CD4-positive, alpha-beta memory T cell (primary cell): ENCODE results near the gene CCDC9B. TPM values are rescaled to one million over a fixed set of nuclear protein-coding genes. Genes with fewer than 3 reads are reported as not detected.
A peak's percentile ranks its signal among the peaks of the same experiment; 100 is the strongest.

Experiments used
- CTCF ChIA-PET: fragments of 350-600 bp; sonication (Branson Sonifier 250); formaldehyde crosslinking; loops from one replicate; lab custom pipeline; 2021; ENCODE audit warnings: inconsistent platforms; ENCODE audit not compliant: partially characterized antibody; lab: Charles Lee
- POLR2A ChIA-PET: fragments of 350-600 bp; sonication (Branson Sonifier 250); formaldehyde crosslinking; loops from one replicate; lab custom pipeline; 2021; ENCODE audit not compliant: partially characterized antibody; lab: Charles Lee
- DNase-seq, 5 donors: peaks; one replicate each; pipeline versions ENCODE4 v3.0.0 to v3.0.0-alpha.2; 2020 to 2022; ENCODE audit warnings: mixed read lengths in 1 of 5
- H3K27ac ChIP-seq: one replicate; pipeline ENCODE4 v1.7.0; 2013; ENCODE audit warnings: low read depth, low read length
- H3K27me3 ChIP-seq: 2 replicates; pipeline ENCODE4 v1.7.0; 2013; ENCODE audit warnings: mild to moderate bottlenecking, low read length, moderate library complexity; ENCODE audit not compliant: insufficient read depth
- H3K36me3 ChIP-seq: 2 replicates; pipeline ENCODE4 v1.7.0; 2013; ENCODE audit warnings: mild to moderate bottlenecking, low read length, moderate library complexity; ENCODE audit not compliant: insufficient read depth
- H3K4me1 ChIP-seq: 2 replicates; pipeline ENCODE4 v1.7.0; 2013; ENCODE audit warnings: mild to moderate bottlenecking, low read length, moderate library complexity; ENCODE audit not compliant: insufficient read depth
- H3K4me3 ChIP-seq, 2 donors: one replicate each; pipeline ENCODE4 v1.7.0; 2013; ENCODE audit warnings: low read length in 2 of 2, mild to moderate bottlenecking in 1 of 2
- H3K9me3 ChIP-seq, 2 donors: one replicate each; pipeline ENCODE4 v1.7.0; 2013; ENCODE audit warnings: low read length in 2 of 2, control low read depth in 1 of 2; ENCODE audit not compliant: control insufficient read depth in 1 of 2
- H3K27ac Mint-ChIP-seq, 7 donors: one replicate each; pipeline ENCODE4 v1.8.0; 2020 to 2021; ENCODE audit warnings: mixed read lengths in 7 of 7, mild to moderate bottlenecking in 6 of 7, inconsistent platforms in 3 of 7, moderate library complexity in 3 of 7
- H3K27me3 Mint-ChIP-seq, 2 donors: one replicate each; pipeline ENCODE4 v1.8.0; 2020 to 2021; ENCODE audit warnings: mixed read lengths in 2 of 2
- H3K36me3 Mint-ChIP-seq, 2 donors: one replicate each; pipeline ENCODE4 v1.8.0; 2020 to 2021; ENCODE audit warnings: mixed read lengths in 2 of 2, inconsistent platforms in 1 of 2, mild to moderate bottlenecking in 1 of 2
- H3K4me1 Mint-ChIP-seq, 4 donors: one replicate each; pipeline ENCODE4 v1.8.0; 2020 to 2021; ENCODE audit warnings: mixed read lengths in 4 of 4, mild to moderate bottlenecking in 1 of 4
- H3K4me3 Mint-ChIP-seq, 8 donors: one replicate each; pipeline ENCODE4 v1.8.0; 2020 to 2021; ENCODE audit warnings: mixed read lengths in 8 of 8, mild to moderate bottlenecking in 7 of 8, moderate library complexity in 6 of 8, inconsistent platforms in 3 of 8
- H3K9me3 Mint-ChIP-seq, 8 donors: one replicate each; pipeline ENCODE4 v1.8.0; 2020 to 2021; ENCODE audit warnings: mixed read lengths in 8 of 8, mild to moderate bottlenecking in 5 of 8, inconsistent platforms in 3 of 8, moderate library complexity in 1 of 8
- intact Hi-C: fragments of 100-400 bp; cut with micrococcal nuclease; formaldehyde crosslinking; loops from one replicate; pipeline ENCODE4 v1.15.1; 2023
- polyA plus RNA-seq, 2 donors: library from polyadenylated mRNA; unstranded; fragments of 300-500 nt; fragmentation: Illumina TruSeq; gene quantifications; one replicate each; pipeline ENCODE4 v1.2.3, GENCODE V29; 2021
- total RNA-seq, 2 experiments: library from RNA; stranded (reverse); gene quantifications; one replicate each; pipeline ENCODE4 v1.2.3, GENCODE V29; 2021

CCDC9B gene
- total and polyA plus RNA-seq, 4 experiments from 2014 or later, result 0.53 to 5.1 (median 2.6) TPM; not detected in 1

DNA sequence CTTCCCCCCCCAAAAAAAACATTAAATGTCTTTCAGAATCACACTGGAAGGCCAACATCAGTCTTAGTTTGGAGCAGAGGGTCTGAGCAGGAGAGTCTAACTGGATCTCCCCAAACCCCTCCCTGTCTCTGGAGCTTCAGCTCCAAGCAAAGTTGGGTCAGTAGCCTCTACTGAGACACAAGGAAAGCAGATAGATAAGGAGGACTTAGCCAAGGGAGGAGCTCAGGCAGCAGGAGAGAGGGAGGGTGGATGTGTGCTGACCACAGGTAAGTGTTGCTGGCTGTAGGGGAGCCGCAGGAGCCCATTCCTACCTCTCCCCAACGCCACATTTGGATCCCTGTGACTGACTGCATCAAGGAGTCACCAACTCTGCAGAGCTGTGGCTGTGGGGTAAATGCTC is 40.0 kb downstream of the CCDC9B start:
- DNase-seq, result no peak
- H3K4me1 ChIP-seq, result peaks cover 17% of the 10 kb centered on the region
- H3K36me3 ChIP-seq, result peaks cover 65% of the 10 kb centered on the region
- CTCF ChIA-PET, result interaction anchor here (3.4 to 23.8 kb wide), 3 partner anchors 9 to 34 kb away, joined by 20 to 634 read pairs (median 427); partner anchors contain the start of genes CCDC9B and PLCB2
- POLR2A ChIA-PET, result interaction anchor here (0.6 kb wide), 1 partner anchor 37 kb away, joined by 3 read pairs; no protein-coding TSS in a partner anchor
- no peaks in the 10 kb centered on the region for H3K27me3 ChIP-seq
- peaks cover 0 to 3% (median 0%) of the 10 kb centered on the region in 8 donors for H3K9me3 Mint-ChIP-seq
- no peak overlapping the region for H3K27ac ChIP-seq
- no peak overlapping the region for H3K4me3 ChIP-seq
- H3K9me3 ChIP-seq, result no peaks in the 10 kb centered on the region
- intact Hi-C loops, result no loop called here
- H3K4me3 Mint-ChIP-seq, result no peak overlapping the region
- H3K27me3 Mint-ChIP-seq, result no peaks in the 10 kb centered on the region
- H3K36me3 Mint-ChIP-seq, result peaks cover 41 to 77% of the 10 kb centered on the region in 2 donors
- no peak overlapping the region for H3K27ac Mint-ChIP-seq
- H3K4me1 Mint-ChIP-seq, result peaks cover 12 to 25% (median 17%) of the 10 kb centered on the region in 4 donors

DNA sequence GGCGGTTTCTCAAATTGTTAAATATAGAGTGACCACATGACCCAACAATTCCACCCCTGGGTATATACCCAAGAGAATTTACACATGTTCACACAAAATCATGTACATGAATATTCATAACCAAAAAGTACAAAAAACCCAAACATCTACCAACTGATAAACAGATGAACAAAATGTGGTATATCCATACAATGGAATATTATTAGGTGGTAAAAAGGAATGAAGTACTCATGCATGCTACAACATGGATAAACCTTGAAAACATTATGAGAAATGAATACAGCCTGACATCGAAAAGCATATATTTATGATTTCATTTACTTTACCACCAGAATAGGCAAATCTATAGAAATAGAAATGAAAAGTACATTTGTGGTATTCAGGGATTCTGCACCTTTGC is 40.4 kb downstream of the CCDC9B start:
- Mint-ChIP-seq H3K9me3 (peaks cover 0 to 3% (median 0%) of the 10 kb centered on the region in 8 donors), H3K36me3 (peaks cover 41 to 81% of the 10 kb centered on the region in 2 donors), H3K4me3 (no peak overlapping the region), H3K27me3 (no peaks in the 10 kb centered on the region), H3K4me1 (peaks cover 12 to 20% (median 16%) of the 10 kb centered on the region in 4 donors), H3K27ac (no peak overlapping the region)
- Histone ChIP-seq H3K36me3 (peaks cover 65% of the 10 kb centered on the region), H3K27me3 (no peaks in the 10 kb centered on the region), H3K4me1 (peaks cover 12% of the 10 kb centered on the region), H3K9me3 (no peaks in the 10 kb centered on the region), H3K27ac (no peak overlapping the region), H3K4me3 (no peak overlapping the region)
- CTCF ChIA-PET, result interaction anchor here (3.4 to 23.8 kb wide), 3 partner anchors 9 to 35 kb away, joined by 20 to 634 read pairs (median 427); partner anchors contain the start of genes CCDC9B and PLCB2
- POLR2A ChIA-PET, result no interaction called here
- intact Hi-C loops, result no loop called here
- DNase-seq, result no peak

DNA sequence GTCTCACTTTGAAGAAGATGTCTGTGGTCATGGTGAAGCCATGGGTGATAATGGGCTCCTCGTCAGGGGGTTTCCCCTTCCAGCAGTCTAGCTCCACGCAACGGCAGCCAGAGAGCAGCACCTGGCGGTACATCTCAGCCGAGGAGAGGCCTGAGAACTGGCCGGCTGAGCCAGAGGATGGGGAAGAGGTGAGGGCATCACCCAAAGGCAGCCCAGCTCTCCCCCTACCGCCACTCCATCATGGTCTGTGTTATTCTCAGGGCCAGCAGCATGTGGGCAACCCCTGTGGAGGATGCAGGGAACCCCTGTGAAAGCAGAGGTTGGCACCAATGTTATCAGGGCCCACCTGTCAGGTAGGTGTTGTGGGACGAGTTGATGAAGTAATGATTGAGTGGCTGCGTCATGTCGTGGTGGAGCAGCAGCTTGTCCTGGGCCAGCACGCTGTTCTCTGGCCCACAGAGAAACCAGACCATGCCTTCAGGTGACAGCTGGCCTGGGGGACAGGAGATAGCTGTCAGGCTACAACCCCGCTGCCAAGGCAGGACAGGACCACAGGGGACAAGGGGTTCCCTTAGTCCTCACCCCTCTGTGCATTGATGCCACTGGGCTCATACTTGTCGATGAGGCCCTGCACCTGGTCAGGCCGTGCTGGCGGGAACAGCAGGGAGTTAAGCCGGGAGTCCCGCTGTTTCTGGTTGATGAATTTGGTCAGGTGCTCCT is 42.4 kb downstream of the CCDC9B start:
- H3K9me3 ChIP-seq, result no peaks in the 10 kb centered on the region
- peaks cover 67% of the 10 kb centered on the region for H3K36me3 ChIP-seq
- H3K4me1 Mint-ChIP-seq, result peaks cover under 1 to 4% (median 3%) of the 10 kb centered on the region in 4 donors
- H3K9me3 Mint-ChIP-seq, result peaks cover 0 to 3% (median 0%) of the 10 kb centered on the region in 8 donors
- H3K4me3 Mint-ChIP-seq, result no peak overlapping the region
- DNase-seq, result no peak
- H3K27me3 Mint-ChIP-seq, result no peaks in the 10 kb centered on the region
- intact Hi-C loops, result no loop called here
- ChIA-PET CTCF (interaction anchor here (3.4 kb wide), 1 partner anchor 11 kb away, joined by 20 read pairs; the partner anchor contains the start of gene PLCB2), POLR2A (interaction anchor here (2.5 kb wide), 1 partner anchor 10 kb away, joined by 9 read pairs; the partner anchor contains the start of gene PLCB2)
- no peak overlapping the region for H3K4me3 ChIP-seq
- peak overlapping the region in 1 of 7 donors; percentile 57 for H3K27ac Mint-ChIP-seq
- no peak overlapping the region for H3K27ac ChIP-seq
- peaks cover 41 to 78% of the 10 kb centered on the region in 2 donors for H3K36me3 Mint-ChIP-seq
- H3K4me1 ChIP-seq, result no peaks in the 10 kb centered on the region
- H3K27me3 ChIP-seq, result no peaks in the 10 kb centered on the region

DNA sequence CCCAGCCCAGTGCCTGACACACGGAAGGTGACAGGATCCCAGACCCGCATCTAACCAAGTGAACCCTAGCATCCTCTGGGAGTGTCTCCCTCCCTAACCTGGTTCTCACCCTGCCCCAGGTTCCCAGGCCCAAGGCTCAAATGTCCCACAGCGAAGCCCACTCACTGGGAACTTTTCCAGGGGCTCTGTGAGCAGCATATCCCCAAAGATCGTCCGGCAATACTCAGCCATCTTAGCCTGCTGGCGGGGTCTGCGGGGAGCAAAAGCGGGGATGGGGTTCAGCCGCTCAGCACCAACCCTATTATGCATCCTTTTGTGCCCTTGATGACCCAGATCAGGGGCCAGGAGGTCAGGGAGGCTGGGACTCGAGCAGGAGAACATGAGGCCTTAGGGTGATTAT is 43.4 kb downstream of the CCDC9B start:
- Histone ChIP-seq H3K4me3 (no peak overlapping the region), H3K9me3 (no peaks in the 10 kb centered on the region), H3K27me3 (no peaks in the 10 kb centered on the region), H3K27ac (no peak overlapping the region), H3K4me1 (no peaks in the 10 kb centered on the region), H3K36me3 (peaks cover 67% of the 10 kb centered on the region)
- no peak for DNase-seq
- no peak overlapping the region for H3K4me3 Mint-ChIP-seq
- peaks cover 0 to 4% (median 3%) of the 10 kb centered on the region in 4 donors for H3K4me1 Mint-ChIP-seq
- intact Hi-C loops, result no loop called here
- CTCF ChIA-PET, result interaction anchor here (1.1 to 3.4 kb wide), 3 partner anchors 12 to 40 kb away, joined by 4 to 20 read pairs (median 6); partner anchors contain the start of gene PLCB2
- H3K36me3 Mint-ChIP-seq, result peaks cover 41 to 76% of the 10 kb centered on the region in 2 donors
- peak overlapping the region in 1 of 7 donors; percentile 51 for H3K27ac Mint-ChIP-seq
- POLR2A ChIA-PET, result interaction anchor here (1.2 to 2.5 kb wide), 2 partner anchors 10 to 11 kb away, joined by 4 to 9 read pairs; partner anchors contain the start of gene PLCB2
- no peaks in the 10 kb centered on the region for H3K27me3 Mint-ChIP-seq
- H3K9me3 Mint-ChIP-seq, result peaks cover 0 to 3% (median 0%) of the 10 kb centered on the region in 8 donors

DNA sequence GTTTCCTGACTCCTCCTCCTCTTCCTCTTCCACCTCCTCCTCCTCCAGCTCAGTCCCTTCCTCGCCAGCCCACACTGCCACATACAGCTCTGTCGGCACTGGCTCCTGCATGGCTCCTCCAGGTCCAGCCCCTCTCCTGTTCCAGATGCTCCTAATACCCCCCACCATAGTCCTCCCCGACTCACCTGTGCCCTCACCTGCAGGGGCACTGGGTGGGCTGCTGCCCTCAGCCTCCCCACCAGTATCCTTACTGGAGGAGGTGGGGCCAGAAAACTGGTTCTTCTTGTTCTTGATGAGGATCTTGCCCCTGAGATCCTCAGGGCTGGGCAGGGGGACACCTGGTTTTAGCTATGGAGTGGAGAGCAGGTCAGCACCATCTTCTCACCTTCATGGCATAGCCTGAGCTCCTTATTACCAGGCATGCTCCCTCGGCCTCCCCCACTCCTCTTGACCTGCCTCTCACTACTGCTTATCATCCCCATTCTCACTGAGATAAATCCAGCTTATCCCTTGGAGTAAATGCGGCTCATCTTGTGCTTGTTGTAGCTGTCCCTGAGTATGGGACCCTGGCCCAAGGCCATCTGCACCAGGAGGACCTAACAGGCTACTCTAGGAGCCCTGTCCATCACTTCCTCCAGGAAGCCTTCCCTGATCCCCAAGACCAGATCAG is 44.0 kb downstream of the CCDC9B start:
- intact Hi-C loops, result no loop called here
- no peak overlapping the region for H3K4me3 ChIP-seq
- peaks cover 0 to 4% (median 3%) of the 10 kb centered on the region in 4 donors for H3K4me1 Mint-ChIP-seq
- H3K36me3 ChIP-seq, result peaks cover 68% of the 10 kb centered on the region
- H3K9me3 Mint-ChIP-seq, result peaks cover 0 to 3% (median 0%) of the 10 kb centered on the region in 8 donors
- POLR2A ChIA-PET, result interaction anchor here (1.2 to 2.7 kb wide), 2 partner anchors 9 to 11 kb away, joined by 4 to 11 read pairs; partner anchors contain the start of gene PLCB2
- H3K27me3 ChIP-seq, result no peaks in the 10 kb centered on the region
- H3K27ac ChIP-seq, result no peak overlapping the region
- no peak overlapping the region for H3K4me3 Mint-ChIP-seq
- H3K9me3 ChIP-seq, result no peaks in the 10 kb centered on the region
- no peaks in the 10 kb centered on the region for H3K4me1 ChIP-seq
- H3K27ac Mint-ChIP-seq, result peak overlapping the region in 3 of 7 donors; percentile 7 to 70 (median 69)
- H3K27me3 Mint-ChIP-seq, result no peaks in the 10 kb centered on the region
- DNase-seq, result no peak
- H3K36me3 Mint-ChIP-seq, result peaks cover 39 to 76% of the 10 kb centered on the region in 2 donors
- CTCF ChIA-PET, result interaction anchor here (1.1 to 1.7 kb wide), 3 partner anchors 18 to 41 kb away, joined by 4 to 6 read pairs (median 4); no protein-coding TSS in a partner anchor

DNA sequence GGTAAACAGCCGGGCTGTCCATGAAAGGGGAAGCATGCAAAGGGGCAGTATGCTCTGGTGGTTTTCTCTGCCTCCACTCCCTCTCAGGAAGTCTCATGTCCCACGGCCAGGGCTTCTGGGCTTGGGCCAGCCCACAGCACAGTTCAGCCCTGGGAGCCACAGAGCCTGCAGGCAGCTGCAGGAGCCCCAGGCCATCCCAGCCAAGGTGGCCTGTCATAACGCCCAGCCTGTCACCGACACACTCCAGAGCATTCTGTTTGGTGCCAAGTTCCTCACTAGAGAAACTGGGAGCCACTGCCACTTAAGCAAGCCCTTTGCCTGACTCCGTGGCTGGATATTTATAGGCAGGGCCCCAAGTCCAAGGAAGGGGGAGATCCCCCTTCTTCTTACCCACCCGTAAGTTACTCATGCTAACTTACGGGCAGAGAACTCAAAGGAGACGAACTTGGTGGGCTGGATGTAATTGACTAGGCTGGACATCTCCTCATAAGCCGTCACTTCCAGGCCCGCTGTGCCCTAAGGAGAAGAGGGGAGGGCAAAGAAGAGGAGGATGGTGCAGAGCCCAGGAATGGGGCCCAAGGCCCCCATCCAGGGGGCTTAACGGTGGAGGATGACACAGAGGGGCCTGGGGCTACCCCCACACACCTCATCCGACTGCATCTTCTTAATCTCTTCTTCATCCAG is 44.7 kb downstream of the CCDC9B start:
- POLR2A ChIA-PET, result interaction anchor here (1.2 to 2.7 kb wide), 2 partner anchors 9 to 12 kb away, joined by 4 to 11 read pairs; partner anchors contain the start of gene PLCB2
- H3K36me3 Mint-ChIP-seq, result peaks cover 33 to 71% of the 10 kb centered on the region in 2 donors

More for the DNA sequence above, 44.7 kb downstream of the CCDC9B start:
- H3K4me1 ChIP-seq, result no peaks in the 10 kb centered on the region
- Mint-ChIP-seq H3K4me3 (no peak overlapping the region), H3K9me3 (peaks cover 0 to 3% (median 0%) of the 10 kb centered on the region in 8 donors), H3K27me3 (no peaks in the 10 kb centered on the region), H3K27ac (peak overlapping the region in 3 of 7 donors; percentile 60 to 86 (median 74)), H3K4me1 (peaks cover 0 to 4% (median 3%) of the 10 kb centered on the region in 4 donors)
- H3K36me3 ChIP-seq, result peaks cover 61% of the 10 kb centered on the region
- no peak overlapping the region for H3K4me3 ChIP-seq
- CTCF ChIA-PET, result interaction anchor here (1.1 to 1.7 kb wide), 4 partner anchors 17 to 42 kb away, joined by 3 to 6 read pairs (median 4); no protein-coding TSS in a partner anchor
- intact Hi-C loops, result no loop called here
- no peaks in the 10 kb centered on the region for H3K27me3 ChIP-seq
- DNase-seq, result no peak
- H3K27ac ChIP-seq, result no peak overlapping the region
- no peaks in the 10 kb centered on the region for H3K9me3 ChIP-seq
